Pancreas (tissue), 10 donors: ENCODE data around the gene DNAI1. TPM values are rescaled to one million over a fixed set of nuclear protein-coding genes. Genes with fewer than 3 reads are reported as not detected.

Source experiments
- ATAC-seq, 4 donors: fragments of 200-7000 bp; cut with Tn5 transposase; one replicate each; pipeline versions ENCODE4 v1.8.0 to v1.9.1; 2020; ENCODE audit warnings: mild to moderate bottlenecking in 4 of 4, moderate library complexity in 4 of 4
- DNase-seq, 6 donors: peaks; one replicate each; pipeline ENCODE4 v3.0.0-alpha.2; 2020
- FAIRE-seq: peaks from 2 replicates; lab custom pipeline; 2012; peaks lifted over from hg19 to GRCh38; lab: Jason Lieb, UNC
- H3K27ac ChIP-seq, 4 donors: fragments of 200-600 bp; sonication (generic); 1 replicate in 3 of 4; 2 replicates in 1 of 4; pipeline versions ENCODE4 v1.5.0 to v1.8.0; 2020
- H3K27me3 ChIP-seq, 4 donors: fragments of 200-600 bp; one replicate each; pipeline ENCODE4 v1.8.0; 2021
- H3K36me3 ChIP-seq, 3 donors: fragments of 200-600 bp; sonication (generic) in 1 of 3; one replicate each; pipeline versions ENCODE4 v1.5.0 to v1.8.0; 2020 to 2021
- H3K4me1 ChIP-seq, 3 donors: fragments of 200-600 bp; one replicate each; pipeline ENCODE4 v1.8.0; 2021
- H3K4me3 ChIP-seq, 4 donors: fragments of 200-600 bp; sonication (generic) in 2 of 4; one replicate each; pipeline versions ENCODE4 v1.5.0 to v1.8.0; 2020 to 2021
- H3K9me3 ChIP-seq, 4 donors: fragments of 200-600 bp; one replicate each; pipeline ENCODE4 v1.8.0; 2021
- CTCF ChIP-seq, 4 donors: fragments of 200-600 bp; sonication (generic) in 3 of 4; IDR thresholded peaks; one replicate each; pipeline versions ENCODE4 v1.5.0 to v1.8.0; 2021; ENCODE audit warnings: antibody characterized with exemption in 4 of 4
- WGBS, 2 donors: extraction: QIAGEN DNeasy Blood & Tissue Kit; methylation state at CpG; one replicate each; pipeline ENCODE4 v1.1.7; 2013; 5-methylcytosine and 5-hydroxymethylcytosine counted together
- intact Hi-C, 3 donors: fragments of 100-400 bp; cut with DNase I; formaldehyde crosslinking; loops; one replicate each; pipeline versions ENCODE4 v1.11.1 to v1.14.2; 2022
- polyA plus RNA-seq, 2 donors: library from polyadenylated mRNA; stranded (reverse); fragments of 200-250 nt; gene quantifications; one replicate each; pipeline ENCODE4 v1.2.3, GENCODE V29; 2013
- total RNA-seq, 6 donors: library from RNA; stranded (reverse); fragmentation: NEBNext Ultra II Directional in 4 of 6; extraction: Animal tissue kit (Norgen Biotek cat#: 25700) in 4 of 6; gene quantifications; one replicate each; pipeline versions ENCODE4 v1.2.1 to v1.2.4, GENCODE V29; 2021 to 2023
- donor health status: healthy with polysubstance abuse.
- donor health status: DM: no; HTN: no; CAD: no; lungs with moderate emphysema.
- donor health status: DM: no; HTN: no; CAD: no.
- donor health status: control.
- donor health status: control.
- donor health status: Bipolar disorder and iron deficiency.
- donor health status: DM: yes; HTN: yes; CAD: no.
- donor health status: DM: no; HTN: no; CAD: no.
- donor health status: DM: no; HTN: no; CAD: no.
- donor health status: DM: yes; HTN: yes; CAD: no.

Gene DNAI1
- total and polyA plus RNA-seq, 8 donors: 0.16 to 5.0 (median 0.49) TPM

GRCh38 chr9:34507556-34507955, 49.0 kb downstream of the DNAI1 start:
- DNase-seq (no peak), FAIRE-seq (no peak), ATAC-seq (no peak)
- intact Hi-C loops: loop anchor here in 1 of 3 donors (10.0 kb wide), 1 partner anchor 73 kb away; no protein-coding TSS in a partner anchor
- Histone ChIP-seq H3K4me1 (no peaks in the 10 kb centered on the region), H3K4me3 (no peak overlapping the region), H3K27me3 (no peaks in the 10 kb centered on the region), H3K36me3 (no peaks in the 10 kb centered on the region), H3K9me3 (no peaks in the 10 kb centered on the region), H3K27ac (no peak overlapping the region)
- 74 to 77% methylated on average over 5 of the region's 5 CpGs for WGBS, 2 donors
- no peak for TF ChIP-seq CTCF (IDR thresholded peaks at IDR 0.05)

- intact Hi-C loops: loop anchor here in 1 of 3 donors (10.0 kb wide), 1 partner anchor 73 kb away; no protein-coding TSS in a partner anchor
- H3K4me1 ChIP-seq: no peaks in the 10 kb centered on the region
- ATAC-seq (no peak), FAIRE-seq (no peak), DNase-seq (no peak)
- H3K27me3 ChIP-seq: no peaks in the 10 kb centered on the region
- no peak overlapping the region for H3K4me3 ChIP-seq
- no peaks in the 10 kb centered on the region for H3K36me3 ChIP-seq
- no peaks in the 10 kb centered on the region for H3K9me3 ChIP-seq
- H3K27ac ChIP-seq: no peak overlapping the region
- no peak for TF ChIP-seq CTCF (IDR thresholded peaks at IDR 0.05)
Observed at GRCh38 chr9:34507966-34508365, 49.4 kb downstream of the DNAI1 start.

GRCh38 chr9:34508463-34508862, 49.9 kb downstream of the DNAI1 start:
- Histone ChIP-seq H3K27me3 (no peaks in the 10 kb centered on the region), H3K4me1 (no peaks in the 10 kb centered on the region), H3K27ac (no peak overlapping the region), H3K9me3 (no peaks in the 10 kb centered on the region), H3K4me3 (no peak overlapping the region), H3K36me3 (no peaks in the 10 kb centered on the region)
- no peak for FAIRE-seq
- ATAC-seq: no peak
- no peak for DNase-seq
- TF ChIP-seq CTCF (IDR thresholded peaks at IDR 0.05): no peak
- WGBS, 2 donors: 81 to 95% methylated on average over 3 of the region's 3 CpGs
- intact Hi-C loops: loop anchor here in 1 of 3 donors (10.0 kb wide), 1 partner anchor 74 kb away; no protein-coding TSS in a partner anchor

GRCh38 chr9:34508951-34509350, 50.3 kb downstream of the DNAI1 start:
- intact Hi-C loops: loop anchor here in 1 of 3 donors (10.0 kb wide), 1 partner anchor 74 kb away; no protein-coding TSS in a partner anchor
- Histone ChIP-seq H3K27me3 (no peaks in the 10 kb centered on the region), H3K4me1 (no peaks in the 10 kb centered on the region), H3K4me3 (no peak overlapping the region), H3K9me3 (no peaks in the 10 kb centered on the region), H3K36me3 (no peaks in the 10 kb centered on the region), H3K27ac (no peak overlapping the region)
- FAIRE-seq (no peak), DNase-seq (no peak), ATAC-seq (no peak)
- TF ChIP-seq CTCF (IDR thresholded peaks at IDR 0.05): no peak
- 85 to 88% methylated on average over 3 of the region's 3 CpGs for WGBS, 2 donors
